ENCODE data around the gene PVALB. TPM values are rescaled to one million over a fixed set of nuclear protein-coding genes. Genes with fewer than 3 reads are reported as not detected.

Gene PVALB
- total and polyA plus RNA-seq, 2 donors (not counting 3 experiments of a cell fraction or from before 2014, with no cell fraction given), result not detected

- CTCF ChIA-PET, result interaction anchor here (0.7 to 6.5 kb wide), 10 partner anchors 8 to 314 kb away, joined by 3 to 149 read pairs (median 4); no protein-coding TSS in a partner anchor
- BruUV-seq (replicated peaks), result no TSS peak
- POLR2A ChIA-PET, result no interaction called here
Measured at GRCh38 chr22:36860821-36861659, 44.2 kb upstream of the PVALB start, which contains the start of gene NCF4. Gene NCF4, plus strand, starts transcription at chr22:36861006. Its CDS starts 166 bp downstream, at chr22:36861172.

More at GRCh38 chr22:36860821-36861659, 44.2 kb upstream of the PVALB start, which contains the start of gene NCF4:
- no peaks in the 10 kb centered on the region for H3K9me3 ChIP-seq (replicated peaks; ENCODE audit: control insufficient read depth, insufficient read depth, low read length)
- no peaks in the 10 kb centered on the region for H3K36me3 ChIP-seq (ENCODE audit: control insufficient read depth in 2 of 2, extremely low read depth in 1 of 2, insufficient read depth in 2 of 2, low read length in 2 of 2)
- dilution Hi-C loops (cut with MboI; ENCODE audit: extremely low pct_ligation_motif_present, low sequenced_read_pairs), result no loop called here
- FAIRE-seq (no peak), DNase-seq (ENCODE audit: low read depth, low spot score) (no peak)
- no peaks in the 10 kb centered on the region for H4K20me1 ChIP-seq (replicated peaks; ENCODE audit: control insufficient read depth, extremely low read depth, insufficient read depth, low read length)
- TF ChIP-seq MAX (IDR thresholded peaks at IDR 0.05; ENCODE audit: insufficient read depth, insufficient read length), result no peak
- TF ChIP-seq POLR2A (IDR thresholded peaks at IDR 0.05; ENCODE audit: low read depth, low read length), result no peak
- no peak for TF ChIP-seq POLR2AphosphoS5 (IDR thresholded peaks at IDR 0.05; ENCODE audit: insufficient read depth, low read depth, low read length)
- no peak for TF ChIP-seq MYC (IDR thresholded peaks at IDR 0.05; ENCODE audit: low read depth, low read length)
- TF ChIP-seq JUN (IDR thresholded peaks at IDR 0.05; ENCODE audit: borderline replicate concordance, insufficient read depth, insufficient read length, low read depth), result no peak
- no peak for TF ChIP-seq EZH2 (IDR thresholded peaks at IDR 0.05; ENCODE audit: borderline replicate concordance, low read depth, low read length, severe bottlenecking)
- no peak for TF ChIP-seq CTCF (IDR thresholded peaks at IDR 0.05; ENCODE audit: extremely low read depth in 1 of 2, insufficient read depth in 1 of 2, low read depth in 1 of 2, low read length in 2 of 2)
- TF ChIP-seq FOS (IDR thresholded peaks at IDR 0.05; ENCODE audit: borderline replicate concordance, insufficient read depth, low read length), result no peak
- no peak for TF ChIP-seq GATA2 (IDR thresholded peaks at IDR 0.05; ENCODE audit: insufficient read depth, insufficient read length, low read depth, low read length)
- no peaks in the 10 kb centered on the region for H3K9me1 ChIP-seq (replicated peaks; ENCODE audit: control insufficient read depth, extremely low read depth, insufficient read depth, low read length)
- peaks cover 7 to 9% of the 10 kb centered on the region in 2 experiments for H3K27me3 ChIP-seq (ENCODE audit: control insufficient read depth in 2 of 2, insufficient read depth in 2 of 2, low read length in 2 of 2)
- intact Hi-C loops (cut with micrococcal nuclease), result loop anchor here (1.0 kb wide), 1 partner anchor 117 kb away; no protein-coding TSS in a partner anchor
- no peak within 1 kb of the TSS for H3K9ac ChIP-seq (replicated peaks; ENCODE audit: extremely low read depth, insufficient read depth, low read length)
- H3K4me1 ChIP-seq (ENCODE audit: control insufficient read depth, extremely low read depth, insufficient read depth, low read length), result no peaks in the 10 kb centered on the region
- H3K4me3 ChIP-seq (replicated peaks in 1 of 3; ENCODE audit: insufficient read depth in 1 of 3, low read depth in 1 of 3, low read length in 3 of 3), result no peak within 1 kb of the TSS
- H2AFZ ChIP-seq (ENCODE audit: low read depth, low read length), result no peak within 1 kb of the TSS
- no peak within 1 kb of the TSS for H3K27ac ChIP-seq (ENCODE audit: insufficient read depth, low read depth, low read length)
- no peaks in the 10 kb centered on the region for H3K79me2 ChIP-seq (ENCODE audit: control insufficient read depth, insufficient read depth, low read length)
- H3K4me2 ChIP-seq (ENCODE audit: insufficient read depth, low read length), result no peak within 1 kb of the TSS
